DND-41 (cell line): Measurements from ENCODE around the gene FAM162A.

ENCODE experiments used
- EZH2 ChIP-seq: IDR thresholded peaks from 3 replicates; pipeline ENCODE4 v1.6.1; 2012; ENCODE audit warnings: borderline replicate concordance, low read depth, mild to moderate bottlenecking, moderate library complexity, low read length, inconsistent platforms; ENCODE audit not compliant: severe bottlenecking
- TF ChIP-seq, protein P1 (sequence below): IDR thresholded peaks from 2 replicates; pipeline ENCODE4 v1.5.1; 2012; ENCODE audit warnings: borderline replicate concordance, low read length, moderate library complexity, mild to moderate bottlenecking; ENCODE audit not compliant: poor library complexity, severe bottlenecking; ENCODE audit errors: extremely low read depth

DNA sequence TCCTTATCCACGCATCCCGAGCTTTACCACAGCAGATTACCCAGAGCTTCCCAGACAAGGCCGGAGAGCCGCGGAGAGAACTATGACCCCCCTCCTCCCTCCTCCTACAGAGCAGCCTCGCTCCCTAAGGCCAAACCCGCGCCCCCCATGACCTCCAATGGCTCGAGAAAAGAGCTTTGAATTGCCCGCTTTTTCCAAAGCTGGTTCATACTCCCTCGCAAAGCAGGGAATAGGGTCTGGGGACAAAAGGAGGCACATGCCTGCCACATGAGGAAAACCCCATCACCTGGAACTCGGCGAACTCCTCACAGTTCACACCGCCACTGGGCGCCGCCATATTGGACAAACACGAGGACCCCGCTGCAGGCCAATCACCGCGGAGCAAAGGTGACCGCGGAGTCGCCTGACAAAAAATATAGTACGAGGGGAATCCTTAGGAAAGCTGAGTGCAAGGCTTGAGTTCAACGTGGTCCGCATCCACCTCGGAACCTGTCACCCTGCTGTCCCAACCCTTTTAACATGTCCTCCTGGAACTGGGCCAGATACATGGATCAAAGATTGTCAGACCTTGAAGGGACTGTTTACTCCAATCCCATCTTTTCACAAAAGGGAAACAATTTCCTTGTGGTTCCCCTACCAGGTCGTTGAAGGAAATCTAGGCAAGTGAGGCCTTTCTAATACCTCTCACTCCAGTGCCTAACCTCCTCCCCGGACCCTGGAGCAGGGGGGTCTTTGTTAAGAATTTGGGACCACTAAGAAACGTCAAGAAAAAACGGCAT, 905 bp upstream of the FAM162A start, which contains the start of gene MIX23:
- TF ChIP-seq, protein P1, sequence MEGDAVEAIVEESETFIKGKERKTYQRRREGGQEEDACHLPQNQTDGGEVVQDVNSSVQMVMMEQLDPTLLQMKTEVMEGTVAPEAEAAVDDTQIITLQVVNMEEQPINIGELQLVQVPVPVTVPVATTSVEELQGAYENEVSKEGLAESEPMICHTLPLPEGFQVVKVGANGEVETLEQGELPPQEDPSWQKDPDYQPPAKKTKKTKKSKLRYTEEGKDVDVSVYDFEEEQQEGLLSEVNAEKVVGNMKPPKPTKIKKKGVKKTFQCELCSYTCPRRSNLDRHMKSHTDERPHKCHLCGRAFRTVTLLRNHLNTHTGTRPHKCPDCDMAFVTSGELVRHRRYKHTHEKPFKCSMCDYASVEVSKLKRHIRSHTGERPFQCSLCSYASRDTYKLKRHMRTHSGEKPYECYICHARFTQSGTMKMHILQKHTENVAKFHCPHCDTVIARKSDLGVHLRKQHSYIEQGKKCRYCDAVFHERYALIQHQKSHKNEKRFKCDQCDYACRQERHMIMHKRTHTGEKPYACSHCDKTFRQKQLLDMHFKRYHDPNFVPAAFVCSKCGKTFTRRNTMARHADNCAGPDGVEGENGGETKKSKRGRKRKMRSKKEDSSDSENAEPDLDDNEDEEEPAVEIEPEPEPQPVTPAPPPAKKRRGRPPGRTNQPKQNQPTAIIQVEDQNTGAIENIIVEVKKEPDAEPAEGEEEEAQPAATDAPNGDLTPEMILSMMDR: no peak
- TF ChIP-seq EZH2: no peak
